Measurements from ENCODE around the gene SERTAD2. TPM values are rescaled to one million over a fixed set of nuclear protein-coding genes. Genes with fewer than 3 reads are reported as not detected.

SERTAD2 gene
- total RNA-seq, 1 donor from 2014 or later = 13.6 TPM

GRCh38 chr2:64602436-64602835 is 51.3 kb downstream of the SERTAD2 start:
- no peak for DNase-seq (ENCODE audit: missing footprints)
- intact Hi-C loops (cut with DNase I) = no loop called here
- no peak for ATAC-seq

DNA sequence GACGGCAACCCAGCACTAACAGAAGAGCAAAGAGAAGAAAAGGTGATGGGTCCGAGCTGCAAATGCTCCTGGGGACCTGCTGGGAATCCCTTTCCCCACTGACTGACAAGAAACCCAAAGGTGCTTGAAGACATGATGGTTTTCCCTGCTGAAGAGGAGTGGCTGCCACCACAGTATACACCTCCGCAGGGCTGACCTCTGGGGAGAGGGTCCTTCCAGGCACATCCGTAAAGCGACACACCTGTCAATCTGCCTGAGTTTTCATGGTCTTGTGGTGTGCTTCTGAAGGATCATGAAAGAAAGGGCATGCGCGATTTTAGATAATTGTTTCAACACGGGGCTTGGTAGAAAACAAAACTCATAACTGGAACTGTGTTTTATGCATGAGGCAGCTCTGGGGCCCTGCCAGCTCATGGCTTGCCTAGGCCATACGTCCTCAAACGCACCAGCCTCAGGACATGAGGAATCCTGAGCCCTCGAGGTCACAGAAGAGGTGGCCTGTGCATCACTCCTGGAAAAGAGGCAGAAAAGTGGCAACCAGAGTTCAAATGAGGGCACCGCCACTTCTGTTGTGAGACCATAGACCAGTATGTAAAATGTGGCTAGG is 51.8 kb downstream of the SERTAD2 start:
- intact Hi-C loops (cut with DNase I) = no loop called here
- no peak for DNase-seq (ENCODE audit: missing footprints)

GRCh38 chr2:64601034-64601754 is 52.5 kb downstream of the SERTAD2 start:
- no peak for ATAC-seq
- DNase-seq (ENCODE audit: missing footprints) = no peak
- intact Hi-C loops (cut with DNase I) = no loop called here

More for the DNA sequence above, 51.8 kb downstream of the SERTAD2 start:
- no peak for ATAC-seq

GRCh38 chr2:64599469-64599868 is 54.2 kb downstream of the SERTAD2 start:
- ATAC-seq (no peak), DNase-seq (ENCODE audit: missing footprints) (no peak)
- intact Hi-C loops (cut with DNase I) = no loop called here

DNA sequence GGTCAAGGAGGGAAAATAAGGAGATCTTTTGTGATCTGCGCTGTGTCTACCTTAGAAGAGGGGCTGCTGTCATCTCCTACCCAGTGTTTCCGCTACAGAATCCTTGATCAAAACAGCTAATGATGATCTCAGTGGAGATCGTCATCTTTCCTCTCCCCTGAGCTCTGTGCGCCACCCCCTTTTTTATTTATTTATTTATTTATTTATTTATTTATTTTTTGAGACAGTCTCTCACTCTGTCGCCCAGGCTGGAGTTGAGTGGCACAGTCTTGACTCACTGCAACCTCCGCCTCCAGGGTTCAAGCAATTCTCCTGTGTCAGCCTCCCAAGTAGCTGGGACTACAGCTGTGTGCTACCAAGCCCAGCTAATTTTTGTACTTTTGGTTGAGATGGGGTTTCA is 55.5 kb downstream of the SERTAD2 start:
- intact Hi-C loops (cut with DNase I) = no loop called here
- ATAC-seq (no peak), DNase-seq (ENCODE audit: missing footprints) (peak; percentile 11)

- DNase-seq (ENCODE audit: missing footprints) = no peak
- intact Hi-C loops (cut with DNase I) = no loop called here
- no peak for ATAC-seq
These were observed 58.1 kb downstream of the SERTAD2 start for GRCh38 chr2:64595397-64596176.

DNA sequence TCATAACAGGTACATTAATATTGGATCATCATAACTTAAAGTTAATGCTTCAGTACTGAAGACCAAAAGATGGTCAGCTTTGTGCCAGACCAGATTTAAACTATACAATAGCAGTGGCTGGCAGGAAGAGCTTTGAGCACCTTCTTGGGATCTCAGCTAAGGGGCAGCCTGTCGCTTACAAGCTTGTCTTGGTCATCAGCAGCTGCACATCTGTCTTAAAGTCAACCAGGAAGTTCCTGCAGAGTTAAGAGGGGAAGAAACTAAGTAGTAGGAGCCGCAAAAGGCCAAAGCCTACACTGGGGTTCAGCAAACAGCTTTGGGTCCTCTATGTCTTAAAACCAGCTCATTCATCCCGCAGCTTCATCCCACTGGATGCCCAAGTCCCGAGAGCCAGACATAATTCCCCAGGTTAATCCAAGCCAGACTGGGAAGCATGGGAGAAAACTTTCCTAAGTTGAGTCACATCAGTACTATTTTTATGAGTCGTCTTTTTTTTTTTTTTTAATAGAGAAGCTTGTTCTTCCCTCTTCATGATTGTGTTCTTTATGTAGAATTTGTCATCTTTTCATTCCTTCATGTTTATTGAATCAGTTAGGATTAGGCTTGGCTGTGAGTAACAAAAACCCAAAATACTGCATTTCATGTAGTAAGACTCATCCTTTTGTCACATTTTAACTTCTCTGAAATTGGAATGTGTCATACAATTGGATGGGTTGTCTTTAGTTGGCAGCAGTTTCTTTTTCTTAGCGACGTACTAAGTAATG is 59.3 kb downstream of the SERTAD2 start:
- intact Hi-C loops (cut with DNase I) = no loop called here
- no peak for DNase-seq (ENCODE audit: missing footprints)
- no peak for ATAC-seq

GRCh38 chr2:64593035-64593655 is 60.6 kb downstream of the SERTAD2 start:
- intact Hi-C loops (cut with DNase I) = no loop called here
- no peak for ATAC-seq
- no peak for DNase-seq (ENCODE audit: missing footprints)

GRCh38 chr2:64591188-64591587 is 62.5 kb downstream of the SERTAD2 start:
- intact Hi-C loops (cut with DNase I) = no loop called here
- DNase-seq (ENCODE audit: missing footprints) (no peak), ATAC-seq (no peak)

GRCh38 chr2:64587561-64587960 is 66.2 kb downstream of the SERTAD2 start:
- ATAC-seq = no peak
- no peak for DNase-seq (ENCODE audit: missing footprints)
- intact Hi-C loops (cut with DNase I) = loop anchor here (2.0 to 5.0 kb wide), 3 partner anchors 60 to 285 kb away; no protein-coding TSS in a partner anchor

GRCh38 chr2:64586883-64587481 is 66.7 kb downstream of the SERTAD2 start:
- DNase-seq (ENCODE audit: missing footprints) (no peak), ATAC-seq (peak; percentile 48)
- intact Hi-C loops (cut with DNase I) = loop anchor here (2.0 to 5.0 kb wide), 3 partner anchors 60 to 286 kb away; no protein-coding TSS in a partner anchor

GRCh38 chr2:64586054-64586453 is 67.7 kb downstream of the SERTAD2 start:
- DNase-seq (ENCODE audit: missing footprints) = no peak
- no peak for ATAC-seq
- intact Hi-C loops (cut with DNase I) = loop anchor here (2.0 to 5.0 kb wide), 3 partner anchors 61 to 287 kb away; no protein-coding TSS in a partner anchor

GRCh38 chr2:64582774-64583340 is 70.9 kb downstream of the SERTAD2 start:
- intact Hi-C loops (cut with DNase I) = no loop called here
- ATAC-seq (no peak), DNase-seq (ENCODE audit: missing footprints) (no peak)

- intact Hi-C loops (cut with DNase I) = no loop called here
- no peak for DNase-seq (ENCODE audit: missing footprints)
- ATAC-seq = no peak
These were observed 71.8 kb downstream of the SERTAD2 start for GRCh38 chr2:64581777-64582539.

Data from Right ventricle myocardium inferior (tissue), 1 donor.